Measurements from ENCODE around the gene FAM168B.

Gene FAM168B

DNA sequence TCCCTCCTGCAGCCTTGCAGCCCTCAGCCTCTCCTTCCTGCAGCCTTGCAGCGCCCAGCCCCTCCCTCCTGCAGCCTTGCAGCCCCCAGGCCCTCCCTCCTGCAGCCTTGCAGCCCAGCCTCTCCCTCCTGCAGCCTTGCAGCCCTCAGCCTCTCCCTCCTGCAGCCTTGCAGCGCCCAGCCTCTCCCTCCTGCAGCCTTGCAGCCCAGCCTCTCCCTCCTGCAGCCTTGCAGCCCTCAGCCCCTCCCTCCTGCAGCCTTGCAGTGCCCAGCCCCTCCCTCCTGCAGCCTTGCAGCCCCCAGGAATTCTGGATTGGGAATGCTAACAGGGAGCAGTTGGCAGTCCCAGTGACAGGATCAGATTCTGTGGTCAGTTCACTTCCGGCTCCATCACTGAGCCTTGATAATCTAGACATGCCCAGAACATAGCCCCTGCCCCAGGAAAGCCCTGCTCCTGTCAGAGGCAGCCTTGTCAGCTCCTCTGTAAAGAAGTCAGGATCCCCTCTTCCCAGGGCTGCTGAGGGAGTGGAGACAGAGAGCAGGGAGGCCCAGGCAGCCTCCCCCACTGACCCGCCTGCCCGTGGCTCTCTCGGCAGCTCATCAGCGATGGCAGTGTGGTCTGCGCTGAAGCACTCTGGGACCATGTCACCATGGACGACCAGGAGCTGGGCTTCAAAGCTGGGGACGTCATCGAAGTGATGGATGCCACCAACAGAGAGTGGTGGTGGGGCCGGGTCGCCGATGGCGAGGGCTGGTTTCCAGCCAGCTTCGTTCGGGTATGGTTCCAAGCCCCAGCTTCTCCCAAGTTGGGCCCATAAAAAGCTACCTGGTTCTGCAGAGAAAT, 54.8 kb downstream of the FAM168B start:
- no peak for DNase-seq

GRCh38 chr2:131037398-131038257, 55.6 kb downstream of the FAM168B start:
- no peak for DNase-seq

DNA sequence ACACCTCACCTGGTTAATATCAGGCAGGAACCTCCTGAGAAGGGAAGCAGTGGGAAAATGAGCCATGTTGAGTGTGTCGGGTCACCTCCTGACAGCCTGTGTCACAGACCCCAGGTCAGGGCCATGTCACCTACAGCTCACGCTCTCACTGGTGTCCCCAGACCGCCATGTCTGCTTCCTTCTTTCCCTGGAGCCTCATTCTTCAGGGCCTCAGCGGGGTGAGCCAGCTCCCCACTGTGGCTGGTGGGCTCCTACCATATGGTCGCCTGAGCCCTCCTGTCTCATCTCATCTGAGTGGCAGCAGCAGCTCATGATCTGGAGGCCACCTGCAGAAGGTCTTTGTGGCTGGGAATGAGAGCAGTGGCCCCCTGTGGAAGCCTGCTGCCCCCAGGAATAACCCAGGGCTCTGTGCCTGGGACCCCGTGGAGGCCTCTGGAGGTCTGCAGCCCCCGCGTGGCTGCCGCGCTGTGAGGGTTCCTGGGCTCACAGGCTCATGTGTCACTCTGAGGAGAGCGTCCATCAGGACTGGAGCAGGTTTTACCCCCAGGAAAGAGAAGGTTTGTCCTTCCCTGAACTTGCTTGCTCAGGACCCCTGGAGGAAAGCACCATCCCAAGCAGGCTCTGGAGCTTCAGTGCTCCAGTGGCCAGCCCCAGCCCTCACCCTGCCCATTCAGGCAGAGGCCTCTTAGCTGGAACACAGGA, 56.4 kb downstream of the FAM168B start:
- DNase-seq, result no peak

DNA sequence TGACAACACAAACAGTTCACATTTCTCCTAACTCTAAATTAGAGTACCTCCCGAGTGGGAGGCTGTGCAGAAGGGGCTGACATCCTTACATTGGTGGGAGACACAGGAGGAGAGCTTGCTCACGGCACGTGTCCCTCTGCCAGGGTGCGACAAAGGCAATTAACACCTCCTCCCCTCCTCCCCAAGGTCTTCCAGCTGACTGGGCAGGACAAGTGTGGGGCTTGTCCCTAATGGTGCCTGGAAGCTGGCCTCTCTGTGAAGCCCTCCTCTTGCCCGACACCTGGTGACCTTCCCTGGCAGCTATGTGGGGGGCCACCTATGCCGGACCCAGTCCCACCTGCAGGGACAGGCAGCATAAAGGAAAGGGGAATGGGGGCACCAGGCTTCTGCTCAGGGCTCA, 57.0 kb downstream of the FAM168B start:
- DNase-seq, result no peak

DNA sequence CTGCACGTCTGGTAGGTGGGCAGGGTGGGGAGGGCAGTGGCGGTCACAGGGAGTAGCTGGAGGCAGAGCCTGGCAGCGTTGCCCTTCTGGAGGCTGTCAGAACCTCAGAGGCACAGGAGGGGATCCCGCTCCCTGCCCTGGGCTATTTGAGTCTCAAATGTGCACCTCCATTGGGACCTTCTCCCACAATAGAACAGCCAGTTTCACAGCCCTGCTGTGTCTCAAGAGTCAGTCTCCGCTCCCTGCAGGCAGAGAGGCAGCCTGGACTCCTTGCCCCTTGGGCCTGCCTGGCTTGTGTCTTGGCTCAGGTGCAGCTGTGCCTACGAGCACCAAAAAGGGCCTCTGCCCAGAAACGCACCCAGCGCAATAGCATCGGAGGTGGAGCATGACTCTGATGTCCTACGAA, 57.4 kb downstream of the FAM168B start:
- no peak for DNase-seq

- no peak for DNase-seq
These were observed 58.0 kb downstream of the FAM168B start for GRCh38 chr2:131035112-131035825.

GRCh38 chr2:131034122-131035051, 58.9 kb downstream of the FAM168B start:
- peak; percentile 25 for DNase-seq

DNA sequence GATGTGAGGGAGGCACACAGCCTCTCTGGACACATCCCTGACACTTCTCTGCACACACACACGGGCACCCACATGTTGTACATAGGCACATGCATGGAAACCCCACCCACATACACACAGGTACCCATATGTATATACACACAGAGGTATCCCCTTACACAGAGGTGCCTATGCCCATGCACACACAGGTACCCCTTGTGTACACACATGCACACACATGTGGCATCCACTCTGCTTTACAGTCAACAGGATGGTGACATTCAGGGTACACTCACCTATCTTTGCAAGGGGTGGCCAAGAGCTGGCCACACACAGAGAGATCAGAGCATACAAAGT, 59.5 kb downstream of the FAM168B start:
- DNase-seq, result no peak

- no peak for DNase-seq
These were observed 60.8 kb downstream of the FAM168B start for GRCh38 chr2:131032393-131032836.

DNA sequence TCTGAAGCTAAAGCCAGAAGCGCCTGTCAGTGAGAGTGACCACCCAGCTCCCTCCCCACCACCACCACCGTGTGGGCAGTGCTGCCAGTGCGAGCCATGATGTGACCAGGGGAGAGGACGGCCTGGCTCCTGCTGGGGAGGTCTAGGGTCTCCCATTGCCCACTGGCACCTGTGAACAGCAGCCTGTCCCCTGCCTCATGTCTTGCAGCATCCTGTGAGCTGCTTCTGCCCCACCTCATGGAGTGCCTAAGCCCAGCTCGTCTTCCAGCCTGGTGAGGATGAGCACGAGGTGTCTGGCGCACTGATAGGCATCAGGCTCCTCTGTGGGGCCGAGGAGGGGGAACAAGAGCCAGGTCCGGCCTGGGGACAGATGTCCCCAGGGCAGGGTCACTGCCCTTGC, 61.4 kb downstream of the FAM168B start:
- DNase-seq, result no peak

- DNase-seq, result no peak
These were observed 61.8 kb downstream of the FAM168B start for GRCh38 chr2:131031431-131031841.

GRCh38 chr2:131030478-131030971, 62.7 kb downstream of the FAM168B start:
- DNase-seq, result no peak

GRCh38 chr2:131029812-131030211, 63.4 kb downstream of the FAM168B start:
- DNase-seq, result no peak

DNA sequence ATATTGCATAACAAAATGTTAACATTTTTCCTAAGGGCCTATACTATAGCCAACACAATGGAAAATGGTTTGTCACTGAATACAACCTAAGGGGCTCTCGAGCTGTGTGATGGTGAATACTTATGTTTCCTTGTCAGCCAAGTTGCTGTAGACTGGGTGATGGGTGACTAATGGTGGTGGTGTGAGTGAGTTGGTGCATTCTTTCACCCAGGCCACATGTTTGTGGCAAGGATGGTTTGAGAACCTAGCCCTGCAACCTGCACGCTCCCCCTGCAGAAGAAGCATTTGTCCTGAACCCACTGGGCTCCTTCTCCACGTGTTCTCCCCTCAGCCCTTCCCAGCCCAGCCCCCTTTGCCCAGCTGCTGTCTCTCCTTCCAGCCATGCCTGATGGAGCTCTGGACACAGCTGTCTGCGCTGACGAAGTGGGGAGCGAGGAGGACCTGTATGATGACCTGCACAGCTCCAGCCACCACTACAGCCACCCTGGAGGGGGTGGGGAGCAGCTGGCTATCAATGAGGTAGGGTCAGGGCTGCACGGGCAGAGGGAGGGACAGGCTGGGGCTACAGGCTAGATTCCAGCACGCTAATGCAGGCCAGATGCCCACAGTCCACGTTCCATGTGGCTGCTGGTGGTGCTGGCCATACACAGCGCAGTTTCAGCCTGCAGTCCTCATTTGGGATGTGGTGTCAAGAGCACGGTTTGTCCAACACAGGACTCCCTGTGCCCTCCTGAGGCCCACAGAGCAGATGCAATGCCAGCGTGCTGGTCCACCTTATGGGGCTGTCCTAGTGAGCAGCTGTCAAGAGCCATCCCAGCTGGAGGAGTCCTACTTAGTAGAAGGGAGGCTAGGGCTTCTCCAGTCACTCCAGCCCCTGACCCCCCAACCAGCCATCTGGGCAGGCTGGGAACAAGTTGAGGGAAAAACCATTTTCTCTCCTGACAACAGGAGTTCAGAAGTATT, 65.4 kb downstream of the FAM168B start:
- no peak for DNase-seq

- no peak for DNase-seq
These were observed 66.3 kb downstream of the FAM168B start for GRCh38 chr2:131026919-131027318.

- DNase-seq, result no peak
These were observed 69.5 kb downstream of the FAM168B start for GRCh38 chr2:131023758-131024157.

DNA sequence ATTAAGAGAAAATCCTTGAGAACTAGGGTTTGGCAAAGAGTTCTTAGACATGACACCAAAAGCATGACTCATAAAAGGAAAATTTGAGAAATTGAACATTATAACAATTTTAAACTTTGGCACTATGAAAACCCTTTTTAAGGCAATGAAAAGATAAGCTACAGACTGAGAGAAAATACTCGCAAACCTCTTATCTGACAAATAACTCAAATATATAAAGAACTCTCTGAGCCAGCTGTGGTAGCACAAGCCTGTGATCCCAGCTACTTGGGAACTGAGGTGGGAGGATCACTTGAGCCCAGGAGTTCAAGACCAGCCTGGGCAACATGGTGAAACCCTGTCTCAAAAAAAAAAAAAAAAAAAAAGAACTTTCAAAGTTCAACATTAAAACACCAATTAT, 70.5 kb downstream of the FAM168B start:
- DNase-seq, result no peak

- DNase-seq, result no peak
These were observed 76.2 kb downstream of the FAM168B start for GRCh38 chr2:131016826-131017741.

DNA sequence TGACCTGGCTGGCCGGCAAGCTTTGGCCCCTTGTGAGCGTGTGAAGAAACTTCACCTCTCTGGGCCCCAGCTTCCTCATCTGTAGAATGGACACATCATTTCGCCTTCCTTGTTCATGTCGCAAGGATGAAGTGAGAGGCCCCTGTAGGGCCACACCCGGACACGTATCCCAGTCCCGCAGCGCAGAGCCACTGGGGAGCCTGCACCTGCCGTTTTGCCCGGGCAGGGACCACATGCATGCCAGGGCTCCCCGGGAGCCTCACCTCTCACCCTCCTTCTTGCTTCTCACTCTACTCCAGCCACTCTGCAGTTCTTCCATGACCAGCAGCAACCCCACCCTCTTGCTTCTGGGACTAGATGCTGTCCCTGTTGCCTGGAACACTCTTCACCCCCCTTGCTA, 77.5 kb downstream of the FAM168B start:
- no peak for DNase-seq
